GM19025 (cell line): Measurements from ENCODE around the gene UPK3BL2.
A peak's percentile ranks its signal among the peaks of the same experiment; 100 is the strongest.
"Not testable (repeated sequence)": the region's sequence is repeated elsewhere in the genome, so short reads cannot be mapped to it uniquely, and the experiment has no call there.

Source experiments
- ATAC-seq: cut with Tn5 transposase; IDR thresholded peaks from one replicate; pipeline ENCODE4 v1.9.1; 2021; ENCODE audit warnings: mild to moderate bottlenecking, low read depth, moderate library complexity; ENCODE audit not compliant: unreplicated experiment

Gene UPK3BL2

GRCh38 chr7:102543596-102543995 is at the start of gene UPK3BL2:
TSS of gene UPK3BL2 (minus strand) at chr7:102543696. CDS start at chr7:102543636, 60 bp downstream.
- ATAC-seq, result not testable (repeated sequence)

GRCh38 chr7:102592477-102593019 is 49.1 kb upstream of the UPK3BL2 start:
- peak; percentile 43 for ATAC-seq

GRCh38 chr7:102589857-102590256 is 46.4 kb upstream of the UPK3BL2 start:
- ATAC-seq, result peak; percentile 33

- not testable (repeated sequence) for ATAC-seq
Observed at GRCh38 chr7:102583495-102583894, 40.0 kb upstream of the UPK3BL2 start.

- not testable (repeated sequence) for ATAC-seq
Observed at GRCh38 chr7:102581722-102582121, 38.2 kb upstream of the UPK3BL2 start.

- ATAC-seq, result not testable (repeated sequence)
Observed at GRCh38 chr7:102578486-102578885, 35.0 kb upstream of the UPK3BL2 start.

- not testable (repeated sequence) for ATAC-seq
Observed at GRCh38 chr7:102577315-102578240, 34.1 kb upstream of the UPK3BL2 start.

GRCh38 chr7:102576363-102576762 is 32.9 kb upstream of the UPK3BL2 start:
- not testable (repeated sequence) for ATAC-seq

- ATAC-seq, result not testable (repeated sequence)
Observed at GRCh38 chr7:102574607-102575006, 31.1 kb upstream of the UPK3BL2 start.

GRCh38 chr7:102572261-102573239 is 29.1 kb upstream of the UPK3BL2 start, which contains the start of gene POLR2J3:
TSS of gene POLR2J3 (minus strand) at chr7:102572583. CDS start at chr7:102572521, 62 bp downstream.
- peak; percentile 97 for ATAC-seq

- ATAC-seq, result not testable (repeated sequence)
Observed at GRCh38 chr7:102568620-102569019, 25.1 kb upstream of the UPK3BL2 start.

GRCh38 chr7:102550808-102551422 is 7.4 kb upstream of the UPK3BL2 start, which contains the start of gene SPDYE2:
TSS of gene SPDYE2 (plus strand) at chr7:102551226. CDS start at chr7:102553256, 2,030 bp downstream.
- ATAC-seq, result not testable (repeated sequence)

- ATAC-seq, result peak; percentile 71
Observed at GRCh38 chr7:102546353-102546752, 2.9 kb upstream of the UPK3BL2 start.

- ATAC-seq, result not testable (repeated sequence)
Observed at GRCh38 chr7:102545288-102545687, 1.8 kb upstream of the UPK3BL2 start.

- not testable (repeated sequence) for ATAC-seq
Observed at GRCh38 chr7:102544372-102544771, 876 bp upstream of the UPK3BL2 start.

- ATAC-seq, result not testable (repeated sequence)
Observed at GRCh38 chr7:102542771-102543170, 725 bp downstream of the UPK3BL2 start.

- ATAC-seq, result not testable (repeated sequence)
Observed at GRCh38 chr7:102542083-102542482, 1.4 kb downstream of the UPK3BL2 start.

GRCh38 chr7:102540604-102541003 is 2.9 kb downstream of the UPK3BL2 start:
- not testable (repeated sequence) for ATAC-seq

GRCh38 chr7:102535062-102535615 is 8.4 kb downstream of the UPK3BL2 start:
- not testable (repeated sequence) for ATAC-seq
